ENCODE data around the gene MVB12A.

The MVB12A gene

DNA sequence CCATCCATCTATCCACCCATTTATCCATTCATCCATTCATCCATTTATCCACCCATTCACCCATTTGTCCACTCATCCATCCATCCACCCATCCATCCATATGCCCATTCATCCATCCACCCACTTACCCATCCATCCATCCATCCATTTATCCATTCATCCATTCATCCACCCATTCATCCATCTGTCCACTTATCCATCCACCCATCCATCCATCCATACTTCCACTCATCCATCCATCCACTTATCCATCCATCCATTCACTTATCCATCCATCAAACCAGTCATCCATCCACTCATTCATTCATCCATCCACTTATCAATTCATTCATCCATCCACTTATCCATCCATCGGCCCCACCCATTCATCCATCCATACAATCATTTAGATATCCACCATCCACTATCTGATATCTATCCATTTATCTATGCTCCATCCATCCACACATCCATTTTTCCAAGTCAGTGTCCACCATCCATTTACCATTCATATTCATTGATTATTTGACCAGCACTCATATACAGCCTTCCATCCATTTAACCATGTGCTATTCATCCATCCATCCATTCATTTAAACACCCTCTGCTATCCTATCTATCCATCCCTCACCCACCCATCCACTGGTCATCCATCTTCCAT is 25.8 kb downstream of the MVB12A start:
- DNase-seq (ENCODE audit: low spot score): no peak

DNA sequence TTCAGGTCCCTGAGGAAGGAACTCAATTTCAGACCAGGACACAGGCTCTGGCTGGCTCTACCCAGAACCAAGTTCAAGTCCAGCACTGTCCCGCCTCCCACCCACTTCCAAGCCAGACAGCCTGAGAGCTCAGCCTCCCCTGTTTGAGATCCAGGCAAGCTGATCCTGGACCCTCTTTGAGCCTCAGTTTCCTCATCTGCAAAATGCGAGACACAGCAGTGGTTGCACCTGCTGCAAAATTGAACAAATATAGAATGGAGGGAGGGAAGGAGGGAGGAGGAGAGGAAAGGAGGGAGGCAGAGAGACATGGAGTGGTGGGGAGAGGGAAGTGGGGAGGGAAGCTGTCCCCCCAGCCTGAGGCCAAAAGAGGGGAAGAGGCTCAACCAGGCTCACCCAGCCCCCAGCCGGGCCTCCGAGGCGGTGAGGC is 27.9 kb downstream of the MVB12A start:
- no peak for DNase-seq (ENCODE audit: low spot score)

DNA sequence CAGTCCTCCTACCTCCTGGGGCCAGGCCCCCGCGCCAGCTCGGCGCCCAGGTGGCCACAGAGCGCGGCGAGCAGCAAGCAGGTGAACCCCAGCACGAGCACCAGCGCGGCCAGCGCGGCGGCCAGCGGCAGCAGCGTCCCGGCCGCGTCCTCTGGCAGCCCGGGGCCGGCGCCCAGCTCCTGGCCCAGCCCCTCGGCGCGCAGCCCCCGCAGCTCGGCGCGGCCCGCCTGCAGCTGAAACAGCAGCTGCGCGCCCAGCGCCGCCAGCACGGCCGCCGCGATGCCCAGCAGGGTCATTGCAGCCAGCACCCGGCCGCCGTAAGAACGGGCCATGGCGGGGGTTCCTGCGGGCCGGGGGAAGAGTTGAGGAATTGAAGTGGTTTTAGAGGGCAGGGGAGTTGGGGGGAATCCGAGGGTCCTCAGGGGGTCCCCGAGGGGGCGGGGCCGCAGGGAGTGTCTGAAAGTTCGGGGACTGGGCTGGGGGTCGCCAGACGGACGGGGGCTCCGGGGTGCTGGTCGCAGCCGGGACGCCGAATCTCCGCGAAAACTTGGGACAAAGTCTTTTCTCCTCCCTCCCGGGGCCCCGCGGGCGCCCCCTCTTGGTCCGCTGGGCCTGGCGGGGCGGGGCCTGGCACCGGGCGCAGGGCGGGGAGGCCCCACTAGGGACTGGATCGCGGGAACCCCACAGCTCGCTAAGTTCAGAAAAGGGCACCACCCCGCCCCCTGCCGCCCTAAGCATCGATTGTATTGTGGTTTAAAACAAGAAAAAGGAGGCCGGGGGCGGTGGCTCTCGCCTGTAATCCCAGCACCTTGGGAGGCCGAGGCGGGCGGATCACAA is 28.5 kb downstream of the MVB12A start, which contains the start of gene TMEM221:
Gene TMEM221 (minus strand): TSS at position 538 of the 837 bp plus-strand sequence. CDS start 206 bp downstream, at position 332.
- peak; percentile 17 for DNase-seq (ENCODE audit: low spot score)

DNA sequence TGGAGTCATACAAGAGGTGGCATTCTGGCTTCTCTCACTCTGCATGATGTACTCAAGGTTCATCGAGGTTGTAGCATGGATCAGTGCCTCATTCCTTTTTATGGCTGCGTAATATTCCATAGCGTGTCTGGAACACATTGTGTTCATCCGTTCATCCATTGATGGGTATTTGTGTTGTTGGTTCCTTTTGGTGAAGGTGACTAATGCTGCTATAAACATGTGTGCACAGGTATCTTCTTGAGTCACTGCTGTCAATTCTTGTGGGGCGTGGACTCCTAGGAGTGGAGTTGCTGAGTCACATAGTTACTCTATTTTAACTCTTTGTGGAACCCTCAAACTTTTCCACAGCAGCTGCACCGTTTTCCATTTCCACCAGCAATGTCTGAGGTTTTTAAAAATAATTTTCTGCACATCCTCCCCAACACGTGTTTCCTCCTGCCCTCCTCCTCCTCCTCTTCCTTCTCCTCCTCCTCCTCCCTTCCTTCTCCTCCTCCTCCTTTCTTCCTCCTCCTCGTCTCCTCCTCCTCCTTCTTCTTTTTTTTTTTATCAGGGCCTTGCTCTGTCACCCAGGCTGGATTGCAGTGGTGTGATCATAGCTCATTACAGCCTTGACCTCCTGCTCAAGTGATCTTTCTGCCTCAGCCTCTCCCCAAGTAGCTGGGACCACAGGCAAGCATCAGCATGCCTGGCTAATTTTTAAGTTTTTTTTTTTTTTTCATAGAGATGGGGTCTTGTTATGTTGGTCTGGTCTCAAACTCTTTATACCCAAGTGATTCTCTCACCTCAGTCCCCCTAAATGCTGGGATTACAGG is 30.6 kb downstream of the MVB12A start:
- peak; percentile 75 for DNase-seq (ENCODE audit: low spot score)

DNA sequence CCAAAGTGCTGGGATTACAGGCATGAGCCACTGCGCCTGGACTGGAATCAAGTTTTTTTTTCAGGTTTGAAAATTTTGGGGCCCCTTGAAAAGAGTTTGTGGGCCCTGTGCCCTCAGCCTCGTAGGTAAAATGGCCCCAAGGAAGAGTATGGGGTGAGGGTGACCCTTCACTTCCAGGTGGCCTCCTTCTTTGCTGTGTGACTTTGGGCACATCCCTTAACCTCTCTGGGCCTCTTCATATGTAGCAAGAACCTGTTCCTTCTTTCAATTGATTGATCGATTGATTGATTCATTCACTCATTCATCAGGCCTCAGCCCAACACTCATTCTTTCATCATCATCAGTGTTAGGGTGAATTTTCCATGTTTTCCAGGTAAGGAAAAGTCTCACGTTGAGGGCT is 32.0 kb downstream of the MVB12A start:
- no peak for DNase-seq (ENCODE audit: low spot score)

DNA sequence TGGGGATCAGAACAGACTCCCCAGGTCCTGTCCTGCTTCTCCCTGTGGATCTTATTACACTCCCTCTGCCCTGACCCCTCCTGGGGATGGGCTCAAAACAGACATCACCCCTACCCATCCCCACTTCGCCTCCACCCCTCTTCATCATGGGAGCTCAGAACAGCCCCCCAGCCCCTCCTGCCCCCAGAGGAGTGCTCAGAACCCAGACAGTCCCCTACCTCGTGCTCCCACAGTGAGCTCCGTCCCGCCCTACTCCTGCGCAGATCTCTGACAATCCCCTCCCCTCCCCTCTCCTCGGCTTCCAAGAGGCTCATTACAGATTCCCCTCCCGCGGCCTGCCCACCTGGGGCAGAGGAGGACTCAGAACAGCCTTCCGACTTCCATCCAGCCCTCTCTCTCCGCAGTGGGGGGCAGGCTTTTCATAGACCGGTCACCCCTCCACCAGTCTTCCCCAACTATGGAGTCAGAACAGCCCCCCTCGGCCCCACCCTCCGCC is 34.8 kb downstream of the MVB12A start:
- no peak for DNase-seq (ENCODE audit: low spot score)

DNA sequence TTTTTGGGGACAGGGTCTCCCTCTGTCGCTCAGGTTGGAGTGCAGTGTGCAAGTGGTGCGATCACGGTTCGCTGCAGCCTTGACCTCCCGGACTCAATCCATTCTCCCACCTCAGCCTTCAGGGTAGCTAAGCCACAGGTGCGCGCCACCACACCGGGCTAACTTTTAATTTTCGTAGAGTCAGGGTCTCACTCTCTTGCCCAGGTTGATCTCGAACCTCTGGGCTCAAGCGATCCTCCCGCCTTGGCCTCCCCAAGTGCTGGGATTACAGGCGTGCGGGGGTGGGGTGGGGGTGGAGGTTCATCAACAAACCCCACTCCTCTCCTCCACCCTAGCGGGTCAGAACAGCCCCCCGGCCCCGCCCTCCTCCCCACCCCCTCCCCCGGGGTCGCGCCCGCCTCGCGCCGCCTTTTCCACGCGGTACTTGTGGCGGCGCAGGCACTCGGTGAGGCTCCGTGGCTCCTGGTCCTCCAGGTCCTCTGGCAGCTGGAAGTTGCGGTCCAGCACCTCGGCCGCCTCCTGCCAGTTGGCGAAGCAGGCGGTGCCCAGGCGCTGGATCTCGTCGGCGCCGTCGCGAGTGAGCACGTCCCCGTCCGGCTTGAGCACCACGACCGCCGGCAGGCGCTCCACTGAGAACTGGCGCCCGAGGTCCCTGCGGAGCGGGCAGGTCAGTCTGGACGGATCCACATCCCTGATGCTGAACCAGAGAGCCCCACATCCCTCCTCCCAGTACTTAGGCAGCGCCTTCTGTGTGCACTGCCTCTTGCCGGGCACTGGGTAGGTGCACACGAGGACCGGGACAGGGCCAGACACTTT is 35.7 kb downstream of the MVB12A start:
- no peak for DNase-seq (ENCODE audit: low spot score)

DNA sequence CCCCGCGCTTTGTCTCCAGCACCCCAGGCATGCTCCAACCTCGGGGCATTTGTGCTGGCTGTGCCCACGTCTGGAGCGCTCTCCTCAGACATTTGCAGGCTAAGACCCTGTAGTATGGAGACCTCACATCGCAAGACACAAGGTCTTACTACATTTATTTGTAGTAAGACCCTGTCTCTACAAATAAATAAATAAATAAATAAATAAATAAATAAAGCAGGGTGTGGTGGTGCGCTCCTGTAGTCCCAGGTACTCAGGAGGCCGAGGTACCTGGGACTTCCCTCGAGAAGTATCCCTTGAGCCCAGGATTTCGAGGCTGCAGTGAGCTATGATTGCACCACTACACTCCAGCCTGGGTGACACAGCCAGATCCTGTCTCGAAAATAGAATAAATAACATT is 36.3 kb downstream of the MVB12A start:
- DNase-seq (ENCODE audit: low spot score): no peak

DNA sequence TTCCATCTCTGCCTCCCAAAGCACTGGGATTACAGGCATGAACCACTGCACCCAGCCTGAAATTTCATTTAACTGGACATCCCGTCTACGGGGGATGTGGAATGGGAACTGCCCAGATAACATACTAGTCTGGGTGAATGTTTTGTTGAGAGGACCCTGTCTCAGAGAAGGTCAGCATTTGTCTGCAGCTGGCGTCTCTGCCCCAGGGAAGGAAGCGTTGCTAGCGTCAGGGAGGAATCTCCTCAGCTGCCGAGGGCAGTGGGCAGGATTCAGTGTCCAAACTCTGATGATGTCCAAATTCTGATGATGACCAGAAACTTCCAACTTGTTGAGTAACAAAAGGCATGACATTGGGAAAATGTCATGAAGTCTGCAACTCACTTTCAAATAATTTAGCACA is 37.8 kb downstream of the MVB12A start:
- DNase-seq (ENCODE audit: low spot score): no peak

DNA sequence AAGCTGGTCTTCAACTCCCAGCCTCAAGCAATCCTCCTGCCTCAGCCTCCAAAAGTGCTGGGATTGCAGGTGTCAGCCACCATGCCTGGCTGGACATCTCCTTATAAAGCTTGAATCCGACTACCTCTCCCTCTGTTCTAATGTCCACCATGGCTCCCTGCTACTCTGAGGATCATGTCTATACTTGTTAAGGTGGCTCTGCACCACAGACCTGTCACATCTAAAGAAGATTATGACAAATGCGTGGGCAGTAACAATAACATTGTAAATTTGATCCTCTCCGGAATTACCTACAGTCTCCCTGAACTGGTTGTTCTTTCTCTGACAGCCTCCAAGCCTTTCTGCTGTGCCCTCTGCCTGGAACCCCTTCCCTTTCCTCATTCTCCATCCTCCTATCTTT is 39.1 kb downstream of the MVB12A start:
- DNase-seq (ENCODE audit: low spot score): no peak

DNA sequence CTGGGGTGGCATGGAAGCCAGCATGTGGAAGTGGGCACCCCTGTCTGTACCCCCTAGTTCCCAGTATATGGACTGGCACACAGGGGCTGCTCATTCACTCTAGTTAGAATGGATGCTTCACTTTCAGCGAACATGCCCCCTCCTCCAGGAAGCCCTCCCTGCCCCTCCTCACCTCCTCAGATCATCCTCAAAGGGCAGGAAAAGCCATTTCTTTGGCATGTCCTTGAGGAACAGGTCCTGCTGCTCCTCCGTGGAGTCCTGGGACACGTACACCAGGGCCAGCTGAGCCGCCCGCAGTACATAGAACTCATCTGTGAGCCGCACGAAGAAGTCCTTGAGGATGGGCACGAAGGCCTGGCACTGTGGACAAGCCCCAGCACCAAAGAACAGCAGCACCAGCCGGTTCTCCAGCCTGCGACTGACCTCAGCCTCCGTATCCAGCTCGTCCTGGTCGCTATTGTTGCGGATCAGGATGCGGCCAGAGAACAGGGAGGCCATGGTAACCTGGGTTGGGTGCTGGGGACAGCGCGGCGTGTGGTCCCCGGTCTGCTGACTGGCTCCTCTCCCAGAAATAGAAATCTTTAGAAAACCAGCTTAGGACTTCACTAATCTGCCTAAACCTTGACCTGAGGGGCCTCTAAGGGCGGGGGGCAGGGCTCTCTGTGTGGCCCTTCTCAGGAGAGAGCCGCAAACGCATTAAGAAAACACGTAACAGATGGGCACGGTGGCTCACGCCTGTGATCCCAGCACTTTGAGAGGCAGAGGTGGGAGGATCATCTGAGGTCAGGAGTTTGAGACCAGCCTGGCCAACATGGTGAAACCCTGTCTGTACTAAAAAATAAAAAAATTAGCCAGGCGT is 40.8 kb downstream of the MVB12A start, which contains the start of gene NXNL1:
Gene NXNL1 (minus strand): TSS at position 555 of the 859 bp plus-strand sequence. CDS start 57 bp downstream, at position 498.
- no peak for DNase-seq (ENCODE audit: low spot score)

DNA sequence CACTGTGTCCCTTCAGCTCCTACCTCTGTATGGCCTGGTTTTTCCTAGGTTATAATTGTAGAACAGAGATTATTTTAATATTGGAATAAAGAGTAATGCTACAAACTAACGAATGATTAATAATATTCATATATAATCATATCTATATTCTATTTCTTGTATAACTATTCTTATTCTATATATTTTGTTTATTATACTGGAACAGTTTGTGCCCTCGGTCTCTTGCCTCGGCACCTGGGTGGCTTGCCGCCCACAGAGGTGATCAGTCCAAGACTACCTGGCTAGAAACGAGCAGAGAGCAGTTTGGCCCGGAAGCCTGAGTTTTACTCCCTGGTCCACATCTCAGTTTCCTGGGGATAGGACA is 46.6 kb downstream of the MVB12A start:
- no peak for DNase-seq (ENCODE audit: low spot score)

DNA sequence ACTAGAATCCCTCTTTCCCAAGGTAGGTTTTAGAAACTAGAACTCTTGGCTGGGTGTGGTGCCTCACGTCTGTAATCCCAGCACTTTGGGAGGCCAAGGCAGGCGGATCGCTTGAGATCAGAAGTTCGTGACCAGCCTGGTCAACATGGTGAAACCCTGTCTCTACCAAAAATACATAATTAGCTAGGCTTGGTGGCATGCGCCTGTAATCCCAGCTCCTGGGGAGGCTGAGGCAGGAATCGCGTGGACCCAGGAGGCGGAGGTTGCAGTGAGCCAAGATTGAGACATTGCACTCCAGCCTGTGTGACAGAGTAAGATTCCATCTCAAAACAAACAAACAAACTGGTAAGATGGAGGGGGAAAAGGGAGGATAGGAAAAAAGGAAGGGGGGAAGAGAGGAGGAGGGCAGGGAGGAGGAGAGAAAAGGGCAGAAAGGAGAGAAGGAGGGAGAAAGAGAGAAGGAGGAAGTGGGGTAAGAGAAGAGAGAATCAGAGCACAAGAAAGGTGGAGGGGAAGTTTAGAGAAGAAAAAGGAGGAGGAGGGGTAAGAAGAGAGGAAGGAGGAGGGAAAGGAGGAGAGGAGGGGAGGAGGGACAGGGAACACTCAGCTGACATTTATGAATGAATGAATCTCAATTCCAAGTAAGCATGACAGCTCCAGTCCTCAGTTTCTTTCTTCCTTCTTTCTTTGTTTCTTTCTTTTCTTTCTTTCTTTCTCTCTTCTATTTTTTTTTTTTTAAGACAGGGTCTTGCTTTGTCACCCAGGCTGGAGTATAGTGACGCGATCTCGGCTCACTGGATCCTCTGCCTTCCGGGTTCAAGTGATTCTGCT is 47.8 kb downstream of the MVB12A start:
- no peak for DNase-seq (ENCODE audit: low spot score)

DNA sequence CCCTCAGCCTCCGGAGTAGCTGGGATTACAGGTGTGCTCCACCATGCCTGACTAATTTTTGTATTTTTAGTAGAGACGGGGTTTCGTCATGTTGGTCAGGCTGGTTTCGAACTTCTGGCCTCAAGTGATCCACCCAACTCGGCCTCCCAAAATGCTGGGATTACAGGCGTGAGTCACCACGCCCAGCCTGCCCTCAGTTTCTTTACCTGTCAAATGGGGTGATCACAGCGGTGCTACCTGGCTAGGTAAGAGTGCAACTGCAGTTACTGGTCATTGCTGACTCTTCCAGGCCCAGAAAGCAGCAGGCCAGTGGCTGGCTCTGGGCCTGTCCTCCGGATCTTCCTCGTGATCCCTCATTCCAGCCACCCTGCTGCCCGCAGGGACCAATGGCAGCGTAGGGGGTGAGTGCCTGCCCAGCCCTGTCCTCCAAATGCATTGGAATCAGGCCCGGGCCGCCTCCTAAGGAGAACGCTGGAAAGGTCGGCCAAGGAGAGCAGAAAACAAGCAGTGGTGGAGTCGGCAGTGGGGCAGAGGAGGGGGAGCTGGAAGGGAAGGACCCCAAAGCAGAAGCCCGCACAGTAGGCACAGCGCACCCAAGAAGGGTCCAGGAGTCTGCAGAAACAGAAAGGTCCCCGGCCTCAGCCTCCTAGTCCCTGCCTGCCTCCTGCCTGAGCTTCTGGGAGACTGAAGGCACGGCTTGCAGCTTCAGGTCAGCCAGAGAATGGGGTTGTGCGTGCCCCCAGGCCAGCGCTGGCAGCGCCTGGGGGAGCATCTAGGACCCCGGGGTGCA is 48.6 kb downstream of the MVB12A start:
- DNase-seq (ENCODE audit: low spot score): no peak

DNA sequence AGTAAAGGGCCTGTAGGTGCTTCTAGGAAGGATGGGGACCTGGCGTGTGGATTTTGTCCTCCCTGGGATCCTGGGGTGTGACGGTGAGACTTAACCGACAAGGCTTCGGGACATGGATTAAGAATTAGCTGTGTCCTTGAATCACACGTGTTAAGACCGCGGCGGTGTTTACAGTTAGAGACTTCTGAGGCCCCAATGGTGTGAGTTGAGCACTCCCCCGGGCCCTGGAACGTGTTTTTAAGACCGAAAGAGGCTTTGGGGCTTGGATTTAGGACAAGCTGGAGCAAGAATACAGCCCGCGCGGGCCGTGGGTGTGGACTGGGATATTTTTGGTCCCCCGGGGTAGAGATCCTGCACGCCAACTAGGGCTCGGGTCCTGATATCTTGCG is 49.2 kb downstream of the MVB12A start:
- DNase-seq (ENCODE audit: low spot score): no peak

DNA sequence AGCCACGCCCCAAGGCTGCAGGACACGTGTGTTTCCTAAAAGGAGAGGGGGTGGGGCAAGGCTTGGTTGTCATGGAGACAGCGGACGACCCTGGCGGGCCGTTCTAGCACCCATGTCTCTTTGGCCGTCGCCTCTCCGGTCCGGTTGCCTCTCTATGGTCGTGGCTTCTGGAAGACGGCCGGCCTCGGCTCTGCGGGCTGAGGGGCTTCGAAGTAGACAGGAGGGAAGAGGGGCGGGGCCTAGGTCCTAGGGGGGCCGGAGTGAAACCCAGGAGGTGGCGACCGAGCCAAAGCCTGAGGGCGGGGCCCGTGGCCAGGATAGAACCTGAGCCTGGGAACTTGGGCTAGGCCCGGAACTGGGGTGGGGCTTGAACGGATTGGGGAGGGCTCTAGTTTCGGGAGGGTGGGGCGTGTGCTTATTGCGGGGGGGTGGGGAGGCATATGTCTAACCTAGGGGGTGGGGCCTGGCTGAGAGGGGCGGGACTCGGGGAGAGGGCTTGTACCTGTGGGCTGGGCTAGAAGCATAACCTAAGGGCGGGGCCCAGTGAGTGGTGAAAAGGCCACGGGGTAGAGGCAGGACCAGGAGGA is 49.7 kb downstream of the MVB12A start:
- peak; percentile 86 for DNase-seq (ENCODE audit: low spot score)

DNA sequence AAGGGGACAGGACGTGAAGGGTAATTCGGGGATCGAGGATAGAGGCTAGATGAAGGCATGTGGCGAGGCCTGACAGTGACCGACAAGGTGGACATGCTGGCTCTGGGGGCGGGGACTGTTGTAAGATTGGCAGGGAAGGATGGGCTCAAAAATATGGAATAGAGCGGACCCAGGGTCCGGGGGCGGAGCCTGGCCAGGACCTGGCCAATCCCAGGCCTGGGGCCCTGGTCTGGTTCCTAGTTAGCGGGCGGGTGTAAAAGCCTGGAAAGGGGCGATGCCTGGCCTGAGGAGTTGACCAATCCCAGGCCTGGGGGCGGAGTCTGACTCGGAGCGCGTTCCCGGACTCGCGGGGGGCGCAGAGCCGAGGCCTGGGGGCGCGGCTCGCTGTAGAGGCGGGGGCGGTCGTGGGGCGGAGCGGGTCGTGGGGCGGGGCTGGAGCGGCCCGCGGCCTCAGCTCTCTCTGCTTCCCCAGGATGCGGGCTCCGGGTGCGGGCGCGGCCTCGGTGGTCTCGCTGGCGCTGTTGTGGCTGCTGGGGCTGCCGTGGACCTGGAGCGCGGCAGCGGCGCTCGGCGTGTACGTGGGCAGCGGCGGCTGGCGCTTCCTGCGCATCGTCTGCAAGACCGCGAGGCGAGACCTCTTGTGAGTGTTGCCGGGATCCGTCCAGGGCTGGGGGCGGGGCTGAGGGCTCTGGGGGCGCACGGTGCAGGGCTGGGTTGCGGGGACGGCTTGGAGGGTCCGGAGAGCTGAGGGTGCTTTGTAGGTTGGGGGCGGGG is 50.4 kb downstream of the MVB12A start, which contains the start of gene SLC27A1:
Gene SLC27A1 (plus strand): TSS at position 457 of the 774 bp plus-strand sequence. CDS start 17 bp downstream, at position 474.
- DNase-seq (ENCODE audit: low spot score): peak; percentile 85
